Hematopoietic multipotent progenitor cell treated with erythropoietin and hydrocortisone succinate and interleukin-3 and kit ligand, for 4 days (in vitro differentiated cells): ENCODE data around the gene SELP.
A peak's percentile ranks its signal among the peaks of the same experiment; 100 is the strongest.
"Not testable (repeated sequence)": the region's sequence is repeated elsewhere in the genome, so short reads cannot be mapped to it uniquely, and the experiment has no call there.

Experiments
- DNase-seq: peaks from one replicate; pipeline ENCODE4 v3.0.0-alpha.2; 2015

SELP gene

GRCh38 chr1:169630006-169630405, at the start of gene SELP:
Gene SELP (minus strand): TSS chr1:169630124. CDS start chr1:169630074, 50 bp downstream.
- peak; percentile 14 for DNase-seq

GRCh38 chr1:169679692-169680091, 49.8 kb upstream of the SELP start:
- DNase-seq: no peak

- peak; percentile 33 for DNase-seq
These were observed 46.1 kb upstream of the SELP start for GRCh38 chr1:169676001-169676400.

GRCh38 chr1:169670836-169671235, 40.9 kb upstream of the SELP start:
- DNase-seq: no peak

GRCh38 chr1:169670244-169670643, 40.3 kb upstream of the SELP start:
- not testable (repeated sequence) for DNase-seq

GRCh38 chr1:169667699-169668596, 38.0 kb upstream of the SELP start:
- DNase-seq: peak; percentile 47

- peak; percentile 54 for DNase-seq
These were observed 37.3 kb upstream of the SELP start for GRCh38 chr1:169667227-169667639.

GRCh38 chr1:169662680-169663079, 32.8 kb upstream of the SELP start:
- not testable (repeated sequence) for DNase-seq

- not testable (repeated sequence) for DNase-seq
These were observed 31.1 kb upstream of the SELP start for GRCh38 chr1:169661066-169661465.

GRCh38 chr1:169658777-169659176, 28.9 kb upstream of the SELP start:
- DNase-seq: not testable (repeated sequence)

GRCh38 chr1:169653873-169654272, 23.9 kb upstream of the SELP start:
- DNase-seq: no peak

- DNase-seq: no peak
These were observed 21.1 kb upstream of the SELP start for GRCh38 chr1:169651035-169651434.

GRCh38 chr1:169650551-169650950, 20.6 kb upstream of the SELP start:
- DNase-seq: no peak

- peak; percentile 21 for DNase-seq
These were observed 18.8 kb upstream of the SELP start for GRCh38 chr1:169648709-169649108.

GRCh38 chr1:169648187-169648586, 18.3 kb upstream of the SELP start:
- no peak for DNase-seq

- no peak for DNase-seq
These were observed 17.6 kb upstream of the SELP start for GRCh38 chr1:169647512-169647911.

GRCh38 chr1:169644297-169644696, 14.4 kb upstream of the SELP start:
- no peak for DNase-seq

- no peak for DNase-seq
These were observed 5.0 kb upstream of the SELP start for GRCh38 chr1:169634877-169635276.

GRCh38 chr1:169634145-169634544, 4.2 kb upstream of the SELP start:
- no peak for DNase-seq

- DNase-seq: no peak
These were observed 1.3 kb upstream of the SELP start for GRCh38 chr1:169631249-169631648.

- peak; percentile 65 for DNase-seq
These were observed 5.0 kb downstream of the SELP start for GRCh38 chr1:169624912-169625311.

- DNase-seq: no peak
These were observed 5.8 kb downstream of the SELP start for GRCh38 chr1:169624122-169624521.

GRCh38 chr1:169623132-169623926, 6.6 kb downstream of the SELP start:
- no peak for DNase-seq

GRCh38 chr1:169620565-169620964, 9.4 kb downstream of the SELP start:
- no peak for DNase-seq
